Astrocyte of the spinal cord (primary cell): ENCODE results near the gene CHKA.

Experiments
- DNase-seq: peaks from one replicate; pipeline ENCODE4 v3.0.0; 2011; ENCODE audit warnings: low read depth, low spot score
- H3K4me3 ChIP-seq: 2 replicates; pipeline ENCODE4 v1.5.1; 2011; ENCODE audit warnings: low read depth, mild to moderate bottlenecking, low read length, moderate library complexity
- in situ Hi-C: cut with HindIII; loops from 2 replicates; pipeline ENCODE4 v1.10.0; 2017; ENCODE audit warnings: low sequenced_read_pairs
- TF ChIP-seq, protein P1 (sequence below): IDR thresholded peaks from 2 replicates; pipeline ENCODE4 v1.5.1; 2012; ENCODE audit warnings: low read depth, mild to moderate bottlenecking, low read length, inconsistent platforms

CHKA gene

GRCh38 chr11:68116974-68117373 is 4.2 kb downstream of the CHKA start:
- H3K4me3 ChIP-seq: no peak overlapping the region
- in situ Hi-C loops: no loop called here
- TF ChIP-seq, protein P1, sequence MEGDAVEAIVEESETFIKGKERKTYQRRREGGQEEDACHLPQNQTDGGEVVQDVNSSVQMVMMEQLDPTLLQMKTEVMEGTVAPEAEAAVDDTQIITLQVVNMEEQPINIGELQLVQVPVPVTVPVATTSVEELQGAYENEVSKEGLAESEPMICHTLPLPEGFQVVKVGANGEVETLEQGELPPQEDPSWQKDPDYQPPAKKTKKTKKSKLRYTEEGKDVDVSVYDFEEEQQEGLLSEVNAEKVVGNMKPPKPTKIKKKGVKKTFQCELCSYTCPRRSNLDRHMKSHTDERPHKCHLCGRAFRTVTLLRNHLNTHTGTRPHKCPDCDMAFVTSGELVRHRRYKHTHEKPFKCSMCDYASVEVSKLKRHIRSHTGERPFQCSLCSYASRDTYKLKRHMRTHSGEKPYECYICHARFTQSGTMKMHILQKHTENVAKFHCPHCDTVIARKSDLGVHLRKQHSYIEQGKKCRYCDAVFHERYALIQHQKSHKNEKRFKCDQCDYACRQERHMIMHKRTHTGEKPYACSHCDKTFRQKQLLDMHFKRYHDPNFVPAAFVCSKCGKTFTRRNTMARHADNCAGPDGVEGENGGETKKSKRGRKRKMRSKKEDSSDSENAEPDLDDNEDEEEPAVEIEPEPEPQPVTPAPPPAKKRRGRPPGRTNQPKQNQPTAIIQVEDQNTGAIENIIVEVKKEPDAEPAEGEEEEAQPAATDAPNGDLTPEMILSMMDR: no peak
- no peak for DNase-seq

- DNase-seq: no peak
- TF ChIP-seq, protein P1: no peak
- in situ Hi-C loops: no loop called here
- H3K4me3 ChIP-seq: no peak overlapping the region
Observed at GRCh38 chr11:68116126-68116525, 5.1 kb downstream of the CHKA start.

GRCh38 chr11:68115285-68115684 is 5.9 kb downstream of the CHKA start:
- H3K4me3 ChIP-seq: no peak overlapping the region
- in situ Hi-C loops: no loop called here
- DNase-seq: no peak
- TF ChIP-seq, protein P1: no peak

GRCh38 chr11:68113986-68114385 is 7.2 kb downstream of the CHKA start:
- in situ Hi-C loops: no loop called here
- DNase-seq: no peak
- no peak overlapping the region for H3K4me3 ChIP-seq
- TF ChIP-seq, protein P1: no peak

- in situ Hi-C loops: no loop called here
- no peak for DNase-seq
- no peak overlapping the region for H3K4me3 ChIP-seq
- TF ChIP-seq, protein P1: no peak
Observed at GRCh38 chr11:68107689-68108088, 13.5 kb downstream of the CHKA start.

DNA sequence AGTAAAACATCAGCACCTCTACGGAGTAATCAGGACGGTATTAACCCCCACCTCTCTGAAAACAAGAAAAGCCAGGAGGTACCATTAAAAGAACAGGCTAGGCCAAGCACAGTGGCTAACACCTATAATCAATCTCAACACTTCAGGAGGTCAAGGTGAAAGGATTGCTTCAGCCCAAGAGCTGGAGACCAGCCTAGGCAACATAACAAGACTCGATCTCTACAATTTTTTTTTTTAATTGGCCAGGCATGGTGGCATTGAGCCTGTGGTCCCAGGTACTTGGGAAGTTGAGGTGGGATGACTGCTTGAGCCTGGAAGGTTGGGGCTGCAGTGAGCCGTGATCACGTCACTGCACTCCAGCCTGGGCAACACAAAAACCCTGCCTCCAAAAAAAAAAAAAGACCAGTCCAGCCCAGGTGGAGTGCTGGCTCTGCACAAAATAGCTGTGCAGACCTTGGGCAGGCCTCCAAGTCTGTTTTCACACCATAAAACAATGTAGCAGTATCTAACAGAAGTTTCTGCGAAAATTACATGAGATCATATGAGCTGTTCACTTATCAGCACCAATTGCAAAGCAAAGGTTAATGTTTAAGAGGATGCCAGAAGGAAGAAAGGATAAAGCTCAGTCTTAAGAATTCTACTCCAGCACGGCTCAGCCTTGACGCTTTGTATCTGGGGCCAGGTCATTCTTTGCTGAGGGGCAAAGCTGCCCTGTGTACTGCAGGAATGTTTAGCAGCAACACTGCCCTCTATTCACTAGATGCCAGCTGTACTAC is 14.8 kb downstream of the CHKA start:
- TF ChIP-seq, protein P1: no peak
- in situ Hi-C loops: no loop called here
- DNase-seq: no peak
- no peak overlapping the region for H3K4me3 ChIP-seq
